Right hindlimb (tissue), 1 donor: Measurements from ENCODE around the gene UGT1A10.
"Not testable (repeated sequence)": the region's sequence is repeated elsewhere in the genome, so short reads cannot be mapped to it uniquely, and the experiment has no call there.

Experiments used
- DNase-seq: peaks from one replicate; pipeline ENCODE4 v3.0.0-alpha.2; 2018

The UGT1A10 gene

GRCh38 chr2:233636306-233636705 is at the start of gene UGT1A10:
Gene UGT1A10 (plus strand): TSS chr2:233636448. CDS start chr2:233636523, 75 bp downstream.
- DNase-seq = not testable (repeated sequence)

GRCh38 chr2:233588400-233588799 is 47.8 kb upstream of the UGT1A10 start:
- DNase-seq = no peak

GRCh38 chr2:233592706-233593105 is 43.5 kb upstream of the UGT1A10 start:
- not testable (repeated sequence) for DNase-seq

GRCh38 chr2:233593201-233593600 is 43.0 kb upstream of the UGT1A10 start:
- no peak for DNase-seq

- DNase-seq = no peak
Observed at GRCh38 chr2:233597522-233597921, 38.7 kb upstream of the UGT1A10 start.

- DNase-seq = no peak
Observed at GRCh38 chr2:233598952-233599351, 37.3 kb upstream of the UGT1A10 start.

- DNase-seq = no peak
Observed at GRCh38 chr2:233600386-233600785, 35.9 kb upstream of the UGT1A10 start.

- DNase-seq = no peak
Observed at GRCh38 chr2:233602076-233602475, 34.2 kb upstream of the UGT1A10 start.

- no peak for DNase-seq
Observed at GRCh38 chr2:233603520-233603919, 32.7 kb upstream of the UGT1A10 start.

- no peak for DNase-seq
Observed at GRCh38 chr2:233604826-233605225, 31.4 kb upstream of the UGT1A10 start.

GRCh38 chr2:233605680-233606079 is 30.6 kb upstream of the UGT1A10 start:
- no peak for DNase-seq

GRCh38 chr2:233611284-233611683 is 25.0 kb upstream of the UGT1A10 start:
- no peak for DNase-seq

- DNase-seq = not testable (repeated sequence)
Observed at GRCh38 chr2:233617476-233617875, 18.8 kb upstream of the UGT1A10 start, which contains the start of gene UGT1A8. Gene UGT1A8 (plus strand): TSS chr2:233617633. CDS start chr2:233617708, 75 bp downstream.

GRCh38 chr2:233620204-233620603 is 16.0 kb upstream of the UGT1A10 start:
- no peak for DNase-seq

GRCh38 chr2:233621863-233622262 is 14.4 kb upstream of the UGT1A10 start:
- DNase-seq = not testable (repeated sequence)

- DNase-seq = no peak
Observed at GRCh38 chr2:233627331-233628025, 8.8 kb upstream of the UGT1A10 start.

GRCh38 chr2:233638836-233639235 is 2.6 kb downstream of the UGT1A10 start:
- DNase-seq = no peak

GRCh38 chr2:233639860-233640259 is 3.6 kb downstream of the UGT1A10 start:
- no peak for DNase-seq

GRCh38 chr2:233643128-233643527 is 6.9 kb downstream of the UGT1A10 start:
- DNase-seq = no peak

GRCh38 chr2:233646033-233646432 is 9.8 kb downstream of the UGT1A10 start:
- DNase-seq = not testable (repeated sequence)

GRCh38 chr2:233650981-233651380 is 14.7 kb downstream of the UGT1A10 start:
- DNase-seq = no peak

GRCh38 chr2:233651430-233651829 is 15.2 kb downstream of the UGT1A10 start:
- DNase-seq = no peak

- no peak for DNase-seq
Observed at GRCh38 chr2:233654501-233654900, 18.3 kb downstream of the UGT1A10 start.

- no peak for DNase-seq
Observed at GRCh38 chr2:233655043-233655442, 18.8 kb downstream of the UGT1A10 start.

- not testable (repeated sequence) for DNase-seq
Observed at GRCh38 chr2:233655943-233656342, 19.7 kb downstream of the UGT1A10 start.
